ENCODE results near the gene AP1M2. TPM values are rescaled to one million over a fixed set of nuclear protein-coding genes. Genes with fewer than 3 reads are reported as not detected.

AP1M2 gene
- total RNA-seq, 1 experiment from 2014 or later, result 146 TPM

DNA sequence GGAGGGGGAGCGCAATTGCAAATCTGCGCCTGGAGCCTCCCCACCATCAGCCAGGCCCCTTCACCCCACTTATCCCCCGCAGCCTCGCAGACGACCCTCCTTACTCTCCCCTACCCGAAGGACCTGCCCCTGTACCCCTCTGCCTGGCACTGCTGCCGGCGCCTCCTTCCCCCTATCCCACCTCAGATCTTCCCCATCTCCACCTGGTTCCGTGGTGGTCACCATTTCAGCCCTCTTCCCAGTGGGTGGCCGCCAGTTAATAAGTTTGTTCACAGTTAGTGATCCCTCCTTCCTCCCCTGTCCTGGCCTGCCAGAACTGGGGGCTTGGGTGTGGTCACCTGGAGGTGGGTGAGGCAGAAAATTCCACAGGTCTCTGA, 38.6 kb upstream of the AP1M2 start:
- H3K27ac ChIP-seq (ENCODE audit: insufficient read length, low read depth, low read length), result no peak overlapping the region

More for the DNA sequence above, 38.6 kb upstream of the AP1M2 start:
- Mint-ChIP-seq H3K36me3 (ENCODE audit: insufficient read depth in 1 of 3, low read depth in 3 of 3) (peaks cover 6 to 21% (median 21%) of the 10 kb centered on the region in 3 experiments; a peak in 6 of 7 replicates), H3K4me3 (peak overlapping the region; percentile 82 to 88), H3K27ac (peak overlapping the region; percentile 80 to 93 (median 92); a peak in 6 of 7 replicates), H3K9me3 (no peaks in the 10 kb centered on the region), H3K27me3 (ENCODE audit: low read depth) (no peaks in the 10 kb centered on the region), H3K4me1 (peaks cover 11 to 13% of the 10 kb centered on the region in 2 experiments)
- Histone ChIP-seq H4K8ac (replicated peaks; ENCODE audit: insufficient read length, low read depth, low read length) (no peak overlapping the region), H3K23ac (ENCODE audit: insufficient read length, low read depth, low read length) (no peak overlapping the region), H2BK120ac (ENCODE audit: low read depth, low read length, poor library complexity, severe bottlenecking) (no peak overlapping the region), H2BK15ac (ENCODE audit: low read depth, low read length) (no peak overlapping the region), H2BK5ac (ENCODE audit: insufficient read length, low read length) (no peak overlapping the region), H4K91ac (ENCODE audit: insufficient read length, low read depth, low read length) (peak overlapping the region; percentile 55), H3K9me3 (ENCODE audit: control insufficient read depth, low read depth, low read length) (no peaks in the 10 kb centered on the region), H2BK20ac (ENCODE audit: low read depth, low read length, poor library complexity, severe bottlenecking) (no peak overlapping the region), H3K79me2 (ENCODE audit: insufficient read depth, low read length) (no peaks in the 10 kb centered on the region), H3T11ph (ENCODE audit: low read length) (no peak overlapping the region), H3K18ac (ENCODE audit: insufficient read length, low read depth, low read length) (peak overlapping the region; percentile 71), H2AFZ (ENCODE audit: low read length) (no peak overlapping the region), H2AK5ac (ENCODE audit: insufficient read length, low read length) (no peak overlapping the region), H4K20me1 (ENCODE audit: control insufficient read depth, insufficient read depth, insufficient read length) (no peaks in the 10 kb centered on the region), H3K14ac (ENCODE audit: insufficient read depth, low read length) (peak overlapping the region; percentile 93), H3K4me1 (ENCODE audit: insufficient read depth, low read length) (peaks cover 4% of the 10 kb centered on the region; the same call in 1 of the 2 replicates), H4K5ac (ENCODE audit: insufficient read length, low read depth, low read length) (no peak overlapping the region), H3K4me2 (ENCODE audit: insufficient read depth, insufficient read length, low read length) (peak overlapping the region; percentile 77), H3K4ac (ENCODE audit: low read depth, low read length) (peak overlapping the region; percentile 16; the same call in 1 of the 2 replicates), H3K27me3 (ENCODE audit: insufficient read depth, low read length) (no peaks in the 10 kb centered on the region), H3K56ac (ENCODE audit: insufficient read length, low read depth, low read length) (peak overlapping the region; percentile 43), H2BK12ac (ENCODE audit: insufficient read length, low read depth, low read length) (no peak overlapping the region), H3K79me1 (ENCODE audit: insufficient read depth, low read depth, low read length, poor library complexity, severe bottlenecking) (peaks cover 3% of the 10 kb centered on the region), H3K9ac (ENCODE audit: extremely low read depth, insufficient read length, low read length) (peak overlapping the region; percentile 78), H3K23me2 (ENCODE audit: insufficient read length, low read depth, low read length, poor library complexity, severe bottlenecking) (peaks cover 10% of the 10 kb centered on the region)
- no CpG with 5 or more reads among the region's 10 CpGs for WGBS (ENCODE audit: extremely low coverage, insufficient read length, low lambda C conversion rate)
- no peak for DNase-seq
- TF ChIP-seq, protein P1, sequence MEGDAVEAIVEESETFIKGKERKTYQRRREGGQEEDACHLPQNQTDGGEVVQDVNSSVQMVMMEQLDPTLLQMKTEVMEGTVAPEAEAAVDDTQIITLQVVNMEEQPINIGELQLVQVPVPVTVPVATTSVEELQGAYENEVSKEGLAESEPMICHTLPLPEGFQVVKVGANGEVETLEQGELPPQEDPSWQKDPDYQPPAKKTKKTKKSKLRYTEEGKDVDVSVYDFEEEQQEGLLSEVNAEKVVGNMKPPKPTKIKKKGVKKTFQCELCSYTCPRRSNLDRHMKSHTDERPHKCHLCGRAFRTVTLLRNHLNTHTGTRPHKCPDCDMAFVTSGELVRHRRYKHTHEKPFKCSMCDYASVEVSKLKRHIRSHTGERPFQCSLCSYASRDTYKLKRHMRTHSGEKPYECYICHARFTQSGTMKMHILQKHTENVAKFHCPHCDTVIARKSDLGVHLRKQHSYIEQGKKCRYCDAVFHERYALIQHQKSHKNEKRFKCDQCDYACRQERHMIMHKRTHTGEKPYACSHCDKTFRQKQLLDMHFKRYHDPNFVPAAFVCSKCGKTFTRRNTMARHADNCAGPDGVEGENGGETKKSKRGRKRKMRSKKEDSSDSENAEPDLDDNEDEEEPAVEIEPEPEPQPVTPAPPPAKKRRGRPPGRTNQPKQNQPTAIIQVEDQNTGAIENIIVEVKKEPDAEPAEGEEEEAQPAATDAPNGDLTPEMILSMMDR (conservative IDR thresholded peaks at IDR 0.05), result no peak

Measured in H9 (cell line).